ENCODE measurements around the gene POLR3B. TPM values are rescaled to one million over a fixed set of nuclear protein-coding genes. Genes with fewer than 3 reads are reported as not detected.
A peak's percentile ranks its signal among the peaks of the same experiment; 100 is the strongest.

Gene POLR3B
- total and polyA plus RNA-seq, 2 donors (not counting 1 experiment from before 2014, with no cell fraction given) = 9.9 to 13.6 TPM

DNA sequence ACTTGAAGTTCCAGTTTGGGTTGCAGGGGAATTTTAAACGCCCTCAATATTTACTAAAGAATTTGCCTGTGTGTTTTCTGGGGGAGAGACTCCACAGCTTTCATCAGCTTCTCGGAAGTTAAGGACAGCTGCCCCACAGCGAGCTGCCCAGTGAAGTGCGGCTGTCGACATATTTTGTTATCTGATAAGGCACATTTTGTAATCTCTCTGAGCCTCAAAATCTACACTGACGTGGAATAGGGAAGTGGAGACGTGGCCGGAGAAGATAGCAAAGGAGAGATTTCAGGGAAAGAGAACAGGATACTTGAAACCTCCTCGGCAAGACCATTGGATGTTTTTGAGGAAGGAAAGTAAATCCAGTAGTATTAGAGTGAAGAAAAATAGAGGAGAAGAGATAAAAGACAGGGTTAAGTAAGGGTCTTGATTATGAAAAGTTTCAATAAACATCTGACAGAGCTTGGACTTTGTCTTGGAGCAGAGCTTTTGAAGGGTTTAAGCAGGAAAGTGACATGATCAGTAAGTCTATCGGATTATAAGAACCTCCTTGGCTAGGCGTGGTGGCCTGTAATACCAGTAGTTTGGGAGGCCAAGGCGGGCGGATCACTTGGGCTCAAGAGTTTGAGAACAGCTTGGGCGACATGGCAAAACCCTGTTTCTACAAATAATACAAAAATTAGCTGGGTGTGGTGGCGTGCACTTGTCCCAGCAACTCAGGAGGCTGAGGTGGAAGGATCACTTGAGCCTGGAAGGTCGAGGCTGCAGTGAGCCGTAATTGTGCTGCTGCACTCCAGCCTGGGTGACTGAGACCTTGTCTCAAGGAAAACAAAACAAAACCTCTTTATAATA lies 1.1 kb downstream of the POLR3B start:
- Histone ChIP-seq H3K27me3 (ENCODE audit: control insufficient read depth, insufficient read depth, low read length) (no peaks in the 10 kb centered on the region), H3K9me3 (ENCODE audit: control insufficient read depth, insufficient read depth, low read depth, low read length) (no peaks in the 10 kb centered on the region), H3K4me3 (replicated peaks in 1 of 4; ENCODE audit: control extremely low read depth in 1 of 4, insufficient read depth in 1 of 4, low read depth in 3 of 4, low read length in 4 of 4) (peak overlapping the region; percentile 79 to 97 (median 92)), H3K4me2 (ENCODE audit: extremely low read depth, insufficient read depth, low read length) (peak overlapping the region; percentile 91), H3K27ac (ENCODE audit: insufficient read depth, low read length) (peak overlapping the region; percentile 91), H4K20me1 (ENCODE audit: control insufficient read depth, extremely low read depth, insufficient read depth, low read length) (no peaks in the 10 kb centered on the region), H3K9ac (ENCODE audit: insufficient read depth, low read length) (peak overlapping the region; percentile 83), H2AFZ (ENCODE audit: low read length) (no peak overlapping the region), H3K79me2 (ENCODE audit: control insufficient read depth, insufficient read depth, low read length) (peaks cover 22% of the 10 kb centered on the region), H3K4me1 (ENCODE audit: control insufficient read depth, extremely low read depth, insufficient read depth, low read length) (peaks cover 5% of the 10 kb centered on the region), H3K36me3 (ENCODE audit: control insufficient read depth, insufficient read depth, low read length) (no peaks in the 10 kb centered on the region)
- no peak for TF ChIP-seq EZH2 (IDR thresholded peaks at IDR 0.05; ENCODE audit: low read length, missing control alignments)
- TF ChIP-seq, protein P1, sequence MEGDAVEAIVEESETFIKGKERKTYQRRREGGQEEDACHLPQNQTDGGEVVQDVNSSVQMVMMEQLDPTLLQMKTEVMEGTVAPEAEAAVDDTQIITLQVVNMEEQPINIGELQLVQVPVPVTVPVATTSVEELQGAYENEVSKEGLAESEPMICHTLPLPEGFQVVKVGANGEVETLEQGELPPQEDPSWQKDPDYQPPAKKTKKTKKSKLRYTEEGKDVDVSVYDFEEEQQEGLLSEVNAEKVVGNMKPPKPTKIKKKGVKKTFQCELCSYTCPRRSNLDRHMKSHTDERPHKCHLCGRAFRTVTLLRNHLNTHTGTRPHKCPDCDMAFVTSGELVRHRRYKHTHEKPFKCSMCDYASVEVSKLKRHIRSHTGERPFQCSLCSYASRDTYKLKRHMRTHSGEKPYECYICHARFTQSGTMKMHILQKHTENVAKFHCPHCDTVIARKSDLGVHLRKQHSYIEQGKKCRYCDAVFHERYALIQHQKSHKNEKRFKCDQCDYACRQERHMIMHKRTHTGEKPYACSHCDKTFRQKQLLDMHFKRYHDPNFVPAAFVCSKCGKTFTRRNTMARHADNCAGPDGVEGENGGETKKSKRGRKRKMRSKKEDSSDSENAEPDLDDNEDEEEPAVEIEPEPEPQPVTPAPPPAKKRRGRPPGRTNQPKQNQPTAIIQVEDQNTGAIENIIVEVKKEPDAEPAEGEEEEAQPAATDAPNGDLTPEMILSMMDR (conservative IDR thresholded peaks at IDR 0.05 in 1 of 2, IDR thresholded peaks at IDR 0.05 in 1 of 2; ENCODE audit: low read depth in 1 of 2, low read length in 2 of 2) = no peak
- peak; percentile 77 to 80 for DNase-seq (ENCODE audit: low read depth in 2 of 2)

DNA sequence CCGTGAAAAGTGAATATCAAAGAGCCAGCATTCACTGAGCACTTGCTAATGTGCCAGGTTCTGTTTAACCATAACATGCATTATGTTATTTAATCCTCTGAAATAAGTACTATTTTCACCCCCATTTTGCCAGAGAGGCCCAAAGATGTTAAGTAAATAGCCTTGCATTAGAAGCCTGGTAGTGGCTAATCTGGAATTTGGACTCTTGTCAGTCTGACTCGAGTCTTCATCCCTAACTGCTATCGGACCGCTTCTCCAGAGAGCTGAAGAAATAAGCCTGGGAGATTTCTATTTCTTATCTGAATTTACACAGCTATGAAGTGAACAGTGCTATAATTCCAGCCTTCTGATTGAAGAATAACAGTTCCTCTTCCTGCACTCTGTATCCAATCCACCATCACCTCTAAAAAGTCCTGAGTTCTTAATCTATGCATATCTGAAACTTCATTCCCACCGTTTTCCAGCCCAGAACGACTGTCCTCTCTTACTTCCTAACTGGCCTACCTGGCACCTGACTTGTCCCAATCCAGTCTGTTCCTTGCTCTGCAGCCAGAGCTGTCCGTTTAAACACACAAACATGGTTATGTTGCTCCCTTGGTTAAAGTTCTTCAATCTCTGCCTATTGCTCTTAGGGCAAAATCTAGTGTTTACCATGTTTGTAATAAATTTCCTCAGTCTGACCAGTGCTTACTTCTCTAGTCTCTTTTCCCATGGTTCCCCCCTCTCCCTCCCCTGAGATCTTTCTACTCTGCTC lies 2.3 kb downstream of the POLR3B start:
- Histone ChIP-seq H3K4me3 (replicated peaks in 1 of 4; ENCODE audit: control extremely low read depth in 1 of 4, insufficient read depth in 1 of 4, low read depth in 3 of 4, low read length in 4 of 4) (no peak overlapping the region), H2AFZ (ENCODE audit: low read length) (no peak overlapping the region), H3K9ac (ENCODE audit: insufficient read depth, low read length) (no peak overlapping the region), H4K20me1 (ENCODE audit: control insufficient read depth, extremely low read depth, insufficient read depth, low read length) (no peaks in the 10 kb centered on the region), H3K27ac (ENCODE audit: insufficient read depth, low read length) (no peak overlapping the region), H3K27me3 (ENCODE audit: control insufficient read depth, insufficient read depth, low read length) (no peaks in the 10 kb centered on the region), H3K36me3 (ENCODE audit: control insufficient read depth, insufficient read depth, low read length) (no peaks in the 10 kb centered on the region), H3K9me3 (ENCODE audit: control insufficient read depth, insufficient read depth, low read depth, low read length) (no peaks in the 10 kb centered on the region), H3K4me2 (ENCODE audit: extremely low read depth, insufficient read depth, low read length) (no peak overlapping the region), H3K79me2 (ENCODE audit: control insufficient read depth, insufficient read depth, low read length) (peaks cover 22% of the 10 kb centered on the region), H3K4me1 (ENCODE audit: control insufficient read depth, extremely low read depth, insufficient read depth, low read length) (peaks cover 5% of the 10 kb centered on the region)
- no peak for TF ChIP-seq EZH2 (IDR thresholded peaks at IDR 0.05; ENCODE audit: low read length, missing control alignments)
- TF ChIP-seq, protein P1 (conservative IDR thresholded peaks at IDR 0.05 in 1 of 2, IDR thresholded peaks at IDR 0.05 in 1 of 2; ENCODE audit: low read depth in 1 of 2, low read length in 2 of 2) = no peak
- no peak for DNase-seq (ENCODE audit: low read depth in 2 of 2)

DNA sequence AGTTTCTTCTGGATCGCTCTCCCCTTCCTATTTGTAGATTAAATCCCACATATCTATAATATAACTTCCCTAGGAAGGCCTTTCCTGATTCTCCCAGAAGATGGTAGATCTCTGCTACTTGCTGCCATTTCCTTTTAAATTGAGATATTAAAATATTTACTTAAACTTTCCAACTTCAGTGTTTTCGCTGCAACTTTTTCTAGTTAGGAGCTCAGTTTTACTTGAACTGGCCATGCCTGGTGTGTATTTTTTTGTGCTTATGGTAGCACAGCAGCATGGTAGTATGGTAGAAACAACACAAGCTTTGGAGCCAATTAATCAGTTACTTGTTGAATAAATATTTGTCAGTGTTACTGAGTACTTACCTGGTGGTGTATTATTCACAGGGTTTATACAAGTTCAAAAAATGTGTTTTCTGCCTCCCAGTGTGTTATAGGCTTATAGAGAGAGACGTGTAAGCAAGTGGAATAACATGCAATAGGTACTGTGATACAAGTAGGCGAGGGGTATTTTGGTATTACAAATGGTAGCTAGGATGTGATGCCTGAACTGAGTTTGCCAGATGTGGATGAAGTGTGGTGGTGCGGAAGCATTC lies 2.9 kb downstream of the POLR3B start:
- Histone ChIP-seq H3K27me3 (ENCODE audit: control insufficient read depth, insufficient read depth, low read length) (no peaks in the 10 kb centered on the region), H2AFZ (ENCODE audit: low read length) (no peak overlapping the region), H3K9me3 (ENCODE audit: control insufficient read depth, insufficient read depth, low read depth, low read length) (no peaks in the 10 kb centered on the region), H3K4me3 (replicated peaks in 1 of 4; ENCODE audit: control extremely low read depth in 1 of 4, insufficient read depth in 1 of 4, low read depth in 3 of 4, low read length in 4 of 4) (no peak overlapping the region), H3K36me3 (ENCODE audit: control insufficient read depth, insufficient read depth, low read length) (no peaks in the 10 kb centered on the region), H3K27ac (ENCODE audit: insufficient read depth, low read length) (no peak overlapping the region), H3K9ac (ENCODE audit: insufficient read depth, low read length) (no peak overlapping the region), H4K20me1 (ENCODE audit: control insufficient read depth, extremely low read depth, insufficient read depth, low read length) (no peaks in the 10 kb centered on the region), H3K4me2 (ENCODE audit: extremely low read depth, insufficient read depth, low read length) (no peak overlapping the region), H3K4me1 (ENCODE audit: control insufficient read depth, extremely low read depth, insufficient read depth, low read length) (peaks cover 5% of the 10 kb centered on the region), H3K79me2 (ENCODE audit: control insufficient read depth, insufficient read depth, low read length) (peaks cover 22% of the 10 kb centered on the region)
- DNase-seq (ENCODE audit: low read depth in 2 of 2) = no peak
- TF ChIP-seq EZH2 (IDR thresholded peaks at IDR 0.05; ENCODE audit: low read length, missing control alignments) = no peak
- TF ChIP-seq, protein P1 (conservative IDR thresholded peaks at IDR 0.05 in 1 of 2, IDR thresholded peaks at IDR 0.05 in 1 of 2; ENCODE audit: low read depth in 1 of 2, low read length in 2 of 2) = no peak
